ENCODE measurements around the gene PTPRT.

The PTPRT gene

GRCh38 chr20:42700372-42700771, 489.3 kb downstream of the PTPRT start:
- DNase-seq: no peak

- DNase-seq: no peak
Observed at GRCh38 chr20:42697962-42698361, 491.7 kb downstream of the PTPRT start.

GRCh38 chr20:42690842-42691437, 498.8 kb downstream of the PTPRT start:
- DNase-seq: no peak

DNA sequence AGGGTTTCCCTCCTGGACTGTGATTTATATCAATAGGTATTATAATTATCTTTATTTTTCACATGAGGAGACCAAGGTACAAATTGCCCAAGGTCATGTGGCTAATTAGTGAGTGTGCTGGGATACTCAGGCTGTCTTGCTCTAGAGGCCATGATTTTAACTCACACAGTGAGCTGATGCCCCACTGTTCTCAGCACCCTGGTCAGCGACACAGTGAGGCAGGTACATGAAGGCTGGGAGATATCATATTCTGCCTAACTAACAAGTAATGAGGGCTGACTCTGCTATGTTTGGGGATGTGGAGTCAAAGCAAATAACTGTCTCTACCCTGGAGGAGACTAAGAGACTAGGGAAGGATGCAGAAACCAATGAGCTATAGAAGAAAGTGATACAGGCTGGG, 501.1 kb downstream of the PTPRT start:
- DNase-seq: no peak

DNA sequence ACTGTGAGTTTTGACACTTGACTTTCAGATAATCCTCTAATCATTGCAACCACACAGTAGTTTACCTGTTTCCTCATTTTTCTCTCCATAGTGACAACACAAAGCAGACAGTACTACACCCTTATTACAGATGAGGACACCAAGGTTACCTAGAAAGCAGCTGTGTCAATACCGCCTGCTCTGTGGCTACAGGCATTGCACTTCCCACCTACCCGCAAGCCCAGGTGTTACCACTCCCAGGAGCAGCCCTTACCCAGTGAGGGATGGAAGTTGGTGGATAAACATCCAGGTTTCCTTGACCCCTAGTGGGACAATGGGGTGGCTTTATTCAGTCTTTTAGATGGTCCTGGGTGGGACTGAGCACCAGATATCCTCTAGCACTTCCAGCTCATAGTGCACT, 503.6 kb downstream of the PTPRT start:
- no peak for DNase-seq

- DNase-seq: no peak
Observed at GRCh38 chr20:42678895-42679294, 510.8 kb downstream of the PTPRT start.

- DNase-seq: no peak
Observed at GRCh38 chr20:42656130-42656529, 533.6 kb downstream of the PTPRT start.

GRCh38 chr20:42652266-42652665, 537.4 kb downstream of the PTPRT start:
- no peak for DNase-seq

- no peak for DNase-seq
Observed at GRCh38 chr20:42650191-42650746, 539.4 kb downstream of the PTPRT start.

DNA sequence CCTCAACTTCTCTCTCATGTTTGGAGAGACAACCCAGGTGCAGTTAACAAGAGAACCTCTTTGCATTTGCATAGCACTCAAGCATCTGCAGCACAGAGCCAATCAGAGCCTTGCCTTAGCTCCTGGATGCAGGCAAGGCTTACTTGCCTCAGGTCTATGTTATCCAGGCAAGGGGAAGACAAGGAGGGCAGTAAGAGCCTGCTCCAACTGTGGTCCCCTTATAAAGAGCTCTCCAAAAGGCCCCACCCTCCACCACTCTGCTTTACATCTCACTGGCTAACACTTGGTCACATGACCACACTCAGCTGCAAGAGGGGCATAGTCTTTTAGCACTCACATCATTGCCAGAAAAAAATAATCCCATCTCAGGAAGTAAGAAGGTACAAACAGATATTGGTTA, 540.0 kb downstream of the PTPRT start:
- no peak for DNase-seq

- DNase-seq: no peak
Observed at GRCh38 chr20:42646250-42646649, 543.5 kb downstream of the PTPRT start.

GRCh38 chr20:42641886-42642285, 547.8 kb downstream of the PTPRT start:
- no peak for DNase-seq

DNA sequence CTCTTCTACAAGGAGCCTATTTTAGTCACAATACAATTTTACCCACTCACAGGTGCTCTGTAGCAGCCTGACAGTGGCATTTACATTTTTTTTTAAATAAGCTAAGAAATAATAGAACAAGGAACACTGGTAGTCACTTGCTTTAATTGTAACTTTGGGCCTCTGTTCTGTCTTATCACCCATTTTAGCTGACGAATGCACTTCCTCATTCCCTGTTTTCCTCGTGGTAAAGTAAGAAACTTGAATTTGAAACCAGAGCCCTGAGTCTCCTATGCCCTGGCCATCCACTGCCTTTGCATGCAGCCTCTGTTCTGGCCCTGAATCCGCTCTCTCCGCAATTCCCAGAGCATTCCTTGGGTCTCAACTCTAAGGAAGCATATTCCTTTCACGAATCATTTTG, 550.6 kb downstream of the PTPRT start:
- DNase-seq: no peak

GRCh38 chr20:42635699-42636411, 553.9 kb downstream of the PTPRT start:
- DNase-seq: no peak

DNA sequence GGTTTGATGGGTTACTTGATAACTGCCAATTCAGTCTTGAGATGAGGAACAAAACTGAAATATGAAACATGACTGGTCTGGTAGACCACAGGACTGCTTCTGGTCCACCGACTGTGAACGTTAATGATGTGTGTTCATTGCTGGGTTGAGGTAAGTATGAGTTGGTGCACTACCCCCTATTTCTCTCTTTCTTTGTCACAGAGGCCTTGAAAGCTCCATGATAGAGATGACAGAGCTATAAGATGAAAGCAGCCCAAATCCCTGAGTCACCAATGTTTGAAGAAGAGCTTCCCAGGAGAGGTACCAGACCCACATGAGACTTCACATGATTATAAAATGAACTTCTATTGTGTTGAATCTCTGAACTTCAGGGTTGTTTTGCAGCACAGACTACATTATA, 555.5 kb downstream of the PTPRT start:
- DNase-seq: no peak

GRCh38 chr20:42628683-42629082, 561.0 kb downstream of the PTPRT start:
- no peak for DNase-seq

- no peak for DNase-seq
Observed at GRCh38 chr20:42613076-42613475, 576.6 kb downstream of the PTPRT start.

DNA sequence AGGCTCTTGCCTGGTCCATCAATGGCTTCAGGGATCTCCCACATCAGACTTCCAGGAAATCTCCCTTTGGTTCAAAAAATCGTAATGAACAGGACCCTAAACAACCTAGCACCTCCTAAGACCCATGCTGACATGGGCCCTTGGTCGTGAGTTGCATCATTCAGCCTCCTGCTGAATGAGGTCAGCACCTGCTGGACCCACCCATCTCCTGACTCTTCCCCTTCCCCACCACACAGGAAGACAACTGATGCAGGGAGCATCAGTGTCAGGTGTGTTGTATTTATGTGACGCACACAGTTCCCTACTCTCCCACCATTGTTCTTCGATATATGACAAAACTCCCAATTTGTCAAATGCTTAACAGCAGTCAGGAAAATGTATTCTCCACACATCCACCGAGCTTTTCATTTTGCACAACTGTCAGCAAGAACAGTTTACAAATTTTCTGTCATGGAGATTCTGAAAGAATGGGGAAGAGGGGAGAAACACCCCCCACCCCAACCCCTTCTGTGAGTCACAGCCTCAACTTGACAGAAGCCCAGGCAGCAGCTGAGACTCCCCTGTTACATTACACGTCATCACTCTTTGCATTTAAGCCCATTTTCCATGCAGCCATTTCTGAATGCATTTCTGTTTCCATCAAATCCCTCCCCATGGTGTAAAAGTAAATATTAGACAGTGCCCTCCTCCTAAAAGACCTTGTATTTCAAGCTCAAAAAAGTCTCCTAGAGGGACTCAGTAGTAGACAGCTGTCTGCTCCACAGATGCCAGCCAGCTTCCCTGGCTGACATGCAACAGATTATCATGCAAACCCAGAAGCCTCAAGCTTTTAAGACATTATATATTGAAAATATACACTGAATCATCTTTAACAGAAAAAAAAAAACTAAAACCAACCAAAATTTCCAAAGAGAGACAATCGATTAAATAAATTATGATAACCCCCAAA, 577.5 kb downstream of the PTPRT start:
- DNase-seq: no peak

- no peak for DNase-seq
Observed at GRCh38 chr20:42611423-42611822, 578.3 kb downstream of the PTPRT start.

DNA sequence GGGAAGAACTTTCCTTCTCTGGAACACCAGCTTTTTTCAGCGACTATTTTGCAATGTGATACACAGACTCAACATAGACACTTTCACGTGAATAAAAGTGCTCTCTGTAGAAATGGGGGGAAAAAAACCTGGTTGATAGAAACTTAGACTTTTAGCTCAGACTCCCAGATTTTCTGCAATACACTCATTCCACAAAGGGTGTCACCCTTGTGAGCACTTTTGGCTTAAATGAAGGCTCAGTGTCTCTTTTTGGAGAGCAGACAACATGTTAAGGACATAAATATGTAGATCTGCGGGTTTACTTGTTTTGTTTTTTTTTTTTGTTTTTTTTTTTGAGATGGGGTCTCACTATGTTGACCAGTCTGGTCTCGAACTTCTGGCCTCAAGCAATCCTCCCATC, 579.6 kb downstream of the PTPRT start:
- no peak for DNase-seq

DNA sequence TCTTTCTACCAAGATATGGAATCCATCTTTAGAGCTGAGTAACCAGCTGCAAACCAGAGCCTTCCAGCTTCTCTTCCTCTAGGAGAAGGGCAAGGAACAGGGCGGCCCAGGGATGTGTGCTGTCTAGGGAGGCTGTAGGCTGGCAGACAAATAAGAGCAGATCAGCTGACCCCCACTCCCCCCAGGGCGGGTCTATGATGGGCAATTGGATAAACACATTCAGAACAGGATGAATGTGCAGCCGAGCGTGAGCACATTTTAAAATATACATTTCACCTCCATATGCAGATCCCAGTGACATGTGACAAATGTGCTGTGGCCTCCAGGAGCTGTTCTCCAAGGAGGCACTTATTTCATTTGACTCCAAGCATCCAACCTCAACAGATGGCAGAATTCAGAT, 580.1 kb downstream of the PTPRT start:
- no peak for DNase-seq

DNA sequence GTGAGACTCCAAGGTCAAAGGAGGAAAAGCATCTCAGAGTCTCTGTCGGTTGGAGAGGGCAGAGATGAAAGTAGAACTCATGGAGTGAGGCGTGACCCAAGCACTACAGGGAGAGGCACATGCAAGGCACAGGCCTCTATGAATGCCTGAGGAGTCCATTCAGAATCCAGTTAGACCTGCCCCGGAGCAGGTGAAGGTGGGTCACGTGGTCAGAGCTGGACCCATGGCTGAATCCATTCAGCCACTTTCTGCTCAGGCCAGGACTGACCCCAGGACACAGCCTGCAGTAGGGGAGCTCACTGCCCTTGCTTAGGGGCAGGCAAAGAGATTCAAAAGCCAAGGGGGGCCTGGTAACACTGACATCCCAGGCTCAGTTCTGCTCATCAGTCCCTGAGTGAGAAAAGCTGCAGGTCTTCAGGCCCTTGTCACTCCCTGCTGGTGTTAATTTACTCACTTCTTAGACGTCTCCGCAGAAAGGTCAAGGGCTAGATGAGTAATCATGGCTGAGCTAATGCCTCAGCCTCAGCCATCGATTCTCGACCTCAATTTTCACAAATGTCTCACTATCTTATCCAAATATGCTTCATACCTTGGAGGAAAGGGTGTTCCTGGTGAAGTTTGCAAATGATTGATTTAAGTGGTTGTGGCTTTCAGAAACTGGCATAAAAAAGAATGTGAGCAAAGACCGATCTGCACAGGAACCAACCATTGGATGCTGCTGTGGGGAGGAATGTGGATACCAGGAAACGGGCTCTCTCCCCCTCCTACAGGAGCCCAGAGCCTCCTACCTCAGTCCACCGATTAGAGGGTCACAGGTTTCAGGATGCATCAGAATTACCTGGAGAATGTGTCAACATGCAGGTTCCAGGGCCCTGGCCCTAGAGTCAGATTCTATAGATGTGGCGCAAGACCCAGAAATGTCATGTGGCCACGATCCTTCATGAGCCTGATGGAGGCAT, 584.4 kb downstream of the PTPRT start:
- DNase-seq: no peak

All from Kasumi-1 (cell line).